Hematopoietic multipotent progenitor cell treated with erythropoietin and hydrocortisone succinate and interleukin-3 and kit ligand, for 6 days (in vitro differentiated cells): ENCODE results near the gene PDE4D.

Experiments
- DNase-seq: peaks from one replicate; pipeline ENCODE4 v3.0.0-alpha.2; 2015

Gene PDE4D

DNA sequence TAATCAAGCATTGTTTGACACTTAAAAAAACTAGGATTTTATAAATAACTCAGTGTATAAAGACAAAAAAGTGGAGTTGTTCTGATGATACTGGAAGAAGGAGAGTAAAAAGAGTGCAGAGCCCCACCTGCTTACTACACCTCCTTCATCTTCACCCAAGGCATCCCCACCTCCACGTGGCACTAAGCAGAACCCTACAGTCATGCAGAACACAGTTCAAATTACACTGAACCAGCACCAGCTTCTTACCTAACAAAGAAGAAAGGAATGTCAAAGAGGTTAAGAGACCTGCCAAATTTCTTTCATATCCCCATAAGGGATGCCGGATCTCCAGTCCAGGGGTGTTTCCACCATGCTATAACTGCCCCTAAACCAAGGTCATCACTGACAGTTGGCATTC is 55.5 kb downstream of the PDE4D start:
- DNase-seq: no peak

DNA sequence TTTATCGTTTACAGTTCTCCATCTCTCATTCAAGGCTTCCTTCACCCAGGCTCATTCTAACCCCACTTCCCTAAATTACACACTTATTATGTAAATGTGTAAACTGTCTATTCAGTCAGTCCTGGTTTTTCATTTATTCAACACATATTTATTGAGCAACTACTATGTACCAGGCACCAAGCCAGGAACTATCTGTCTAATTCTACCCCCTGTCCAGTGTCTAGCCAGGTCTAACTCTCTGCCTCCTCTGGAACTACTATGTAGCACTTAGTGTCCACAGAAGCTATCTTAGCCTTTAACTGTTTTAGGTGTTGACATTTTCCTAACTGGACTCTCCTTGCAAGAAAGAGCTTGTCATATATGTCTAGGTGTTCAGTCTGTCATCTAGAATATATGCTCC is 56.5 kb downstream of the PDE4D start:
- DNase-seq: no peak

- DNase-seq: no peak
Measured at GRCh38 chr5:59835800-59836199, 57.7 kb downstream of the PDE4D start.

GRCh38 chr5:59833448-59833847 is 60.1 kb downstream of the PDE4D start:
- DNase-seq: no peak

GRCh38 chr5:59832577-59833301 is 60.8 kb downstream of the PDE4D start:
- DNase-seq: no peak

DNA sequence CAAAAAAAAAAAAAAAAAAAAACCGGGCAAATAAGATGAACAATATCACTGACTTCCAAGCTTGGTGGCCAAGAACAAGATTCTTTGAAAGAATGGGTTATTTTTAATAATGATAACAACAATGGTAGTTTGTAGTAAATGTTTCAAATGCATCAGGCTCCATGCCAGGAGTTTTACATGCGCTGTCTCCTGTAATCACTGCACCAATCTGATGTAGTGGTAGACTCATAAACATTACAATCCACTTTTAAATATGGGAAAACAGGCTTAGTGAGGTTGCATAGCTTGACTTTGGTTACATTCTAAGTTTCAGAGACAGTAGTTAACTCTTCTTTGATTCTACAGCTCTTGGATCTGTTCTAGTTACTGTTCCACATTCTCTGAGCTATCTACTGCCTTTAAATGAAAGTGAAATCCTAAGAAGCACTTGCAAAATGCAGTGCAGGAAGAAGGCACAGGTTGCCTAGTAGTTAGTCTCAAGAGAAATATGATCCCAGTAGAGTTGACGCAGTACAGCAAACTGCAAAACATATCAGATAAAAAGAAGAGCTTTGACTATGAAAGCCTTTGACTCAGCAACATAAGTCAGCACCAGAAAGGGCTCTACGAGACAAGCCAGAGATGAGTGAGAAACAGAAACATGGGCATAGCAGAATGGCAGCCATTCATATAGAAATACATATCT is 62.1 kb downstream of the PDE4D start:
- DNase-seq: no peak

DNA sequence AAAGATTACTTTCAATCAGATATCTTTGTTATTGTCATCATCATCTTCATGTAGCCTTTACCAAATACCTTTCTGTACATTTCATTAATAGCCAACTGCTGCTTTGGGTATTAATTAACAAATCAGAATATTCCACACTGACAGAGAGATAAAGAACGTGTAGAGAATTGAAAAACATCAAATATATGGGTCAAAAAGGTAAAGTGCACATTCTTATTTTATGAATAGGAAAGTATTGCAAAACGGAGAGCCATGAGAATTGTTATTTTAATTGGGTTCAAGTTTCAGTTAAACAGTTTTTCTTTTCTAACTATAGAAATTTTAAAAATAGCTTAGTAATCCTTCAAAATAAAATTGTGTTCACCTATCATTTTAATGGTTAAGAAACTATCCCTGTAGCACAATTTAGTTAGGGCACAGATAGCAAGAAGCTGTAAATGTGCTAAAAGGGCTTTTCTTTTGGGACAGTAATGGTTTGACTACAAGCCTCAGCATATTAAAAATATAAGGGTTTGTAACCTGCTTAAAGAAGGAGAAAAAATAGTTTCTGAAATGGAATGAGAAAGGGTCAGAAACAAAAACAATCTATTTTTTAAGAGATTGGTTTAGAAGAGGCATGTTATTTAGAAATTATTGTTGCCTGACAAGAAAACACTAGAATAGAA is 62.9 kb downstream of the PDE4D start:
- no peak for DNase-seq

DNA sequence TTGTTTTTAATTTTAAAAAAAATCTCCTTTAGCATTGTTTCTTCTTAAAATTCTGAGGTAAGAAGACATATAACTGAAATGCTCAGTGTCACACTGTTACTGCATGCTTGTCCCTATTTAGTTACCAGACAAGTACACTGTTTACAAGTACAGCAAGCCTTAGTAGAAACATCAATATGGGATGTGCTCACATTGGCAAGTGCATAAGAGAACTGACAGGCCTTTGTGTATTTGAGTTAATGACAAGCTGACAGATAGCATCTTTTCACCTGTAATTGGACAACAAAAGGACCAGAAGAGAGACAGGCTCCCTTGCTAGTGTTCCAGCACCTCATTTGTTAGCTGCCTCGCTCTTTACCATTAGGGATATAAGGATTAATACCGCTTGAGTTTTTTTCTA is 63.6 kb downstream of the PDE4D start:
- no peak for DNase-seq

DNA sequence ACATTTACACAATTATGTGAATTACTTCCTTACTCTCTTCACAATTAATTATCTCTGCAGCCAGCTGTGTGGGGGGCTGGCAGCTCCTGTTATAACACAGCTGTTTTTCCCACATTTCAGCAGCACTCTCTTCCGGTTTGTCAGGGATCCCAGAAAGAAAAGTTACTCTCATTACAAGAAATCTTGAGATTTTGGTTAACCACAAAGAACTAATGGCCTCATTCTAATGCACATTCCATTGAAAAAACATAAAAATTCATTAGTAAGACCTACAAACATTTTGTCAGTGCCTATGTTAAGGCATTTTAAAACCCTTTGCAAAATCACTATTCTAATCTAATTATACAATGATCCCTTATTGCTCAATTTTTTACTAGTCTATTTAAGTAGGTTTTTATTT is 64.1 kb downstream of the PDE4D start:
- DNase-seq: no peak

DNA sequence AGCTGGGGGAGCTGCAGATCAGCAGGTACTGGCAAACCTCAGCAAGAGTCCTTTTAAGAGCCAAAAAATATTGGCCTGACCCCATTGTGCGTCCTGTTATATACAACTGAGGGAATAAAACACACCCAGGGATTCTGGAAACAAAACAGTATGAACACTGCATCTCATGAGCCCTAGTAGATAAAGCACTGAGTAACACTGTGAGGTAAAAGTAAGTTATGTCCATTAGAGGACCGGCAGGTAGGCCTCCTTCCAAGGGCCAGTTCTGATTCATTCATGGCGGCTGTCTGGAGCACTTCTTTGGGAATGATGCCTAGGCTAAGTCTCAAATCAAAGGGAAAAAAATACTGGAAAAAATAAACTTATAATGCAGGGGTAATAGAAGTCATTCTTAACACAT is 64.9 kb downstream of the PDE4D start:
- no peak for DNase-seq

DNA sequence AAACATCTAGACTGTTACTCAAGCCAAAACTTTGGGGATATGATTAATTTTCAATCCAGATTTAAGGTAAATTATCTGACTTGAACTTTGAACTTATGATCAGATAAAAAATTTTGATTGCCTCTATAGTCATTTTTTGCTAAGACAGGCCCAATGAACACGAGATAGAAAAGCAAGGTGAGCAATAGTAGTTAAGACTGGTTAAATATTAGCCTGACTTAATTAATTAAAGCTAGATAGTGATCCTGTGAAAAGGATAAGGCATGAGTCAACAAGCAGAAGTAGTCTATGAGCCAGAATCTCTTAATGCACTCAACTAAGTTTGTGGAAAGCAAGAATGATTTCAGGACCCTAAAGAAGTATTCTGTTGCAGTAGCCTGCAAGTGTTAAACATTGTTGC is 66.5 kb downstream of the PDE4D start:
- DNase-seq: no peak

GRCh38 chr5:59823420-59823819 is 70.1 kb downstream of the PDE4D start:
- no peak for DNase-seq

DNA sequence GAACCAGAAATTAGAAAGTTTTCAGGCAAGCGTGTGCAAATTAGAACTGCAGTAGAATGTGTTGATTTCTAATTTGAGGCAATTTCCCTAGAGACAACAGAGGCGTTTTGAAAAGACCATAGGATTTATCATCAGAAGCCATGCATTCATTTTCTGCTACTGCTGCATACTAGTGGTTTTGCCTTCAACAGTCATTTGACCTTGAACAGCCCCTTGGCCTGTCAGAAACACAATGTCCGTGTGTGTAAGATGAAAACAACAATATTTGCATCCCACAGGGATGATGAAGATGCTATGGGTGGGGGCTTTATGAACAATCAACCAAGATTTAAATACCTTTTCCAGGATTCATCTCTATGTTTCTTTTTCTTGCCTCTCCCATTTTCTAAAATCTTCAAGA is 73.7 kb downstream of the PDE4D start:
- DNase-seq: no peak

GRCh38 chr5:59817536-59817935 is 76.0 kb downstream of the PDE4D start:
- no peak for DNase-seq

DNA sequence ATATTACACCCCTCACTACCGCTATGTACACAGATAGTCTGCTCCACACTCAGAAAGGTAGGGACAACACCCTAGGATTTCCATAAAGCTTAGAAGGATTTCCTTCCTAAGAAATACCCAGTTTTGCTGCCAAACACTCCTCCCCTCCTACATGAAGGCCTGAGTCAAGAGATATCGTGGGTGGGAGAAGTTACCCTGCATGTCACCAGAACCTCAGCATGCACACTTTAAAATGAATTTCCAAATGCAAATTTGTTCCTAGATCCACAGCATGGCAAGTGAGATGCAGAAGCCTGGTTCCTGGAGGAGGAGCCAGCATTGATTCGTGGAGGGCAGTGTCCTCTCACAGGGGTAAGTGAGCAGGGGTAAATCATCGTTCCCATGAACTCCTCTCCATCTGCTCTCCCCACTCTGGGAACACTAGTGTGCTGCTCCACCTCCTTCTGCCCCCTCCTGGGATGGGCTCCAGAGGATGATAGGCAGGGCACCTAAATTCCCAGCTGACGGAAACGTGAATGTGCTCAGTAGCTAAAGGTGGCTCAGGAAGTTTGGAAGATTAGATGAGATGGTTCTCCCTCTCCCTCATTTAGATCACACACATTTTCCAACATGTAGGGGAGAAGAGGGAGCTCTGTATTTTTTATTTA is 76.7 kb downstream of the PDE4D start:
- DNase-seq: no peak

- DNase-seq: no peak
Measured at GRCh38 chr5:59814537-59814872, 79.0 kb downstream of the PDE4D start.

DNA sequence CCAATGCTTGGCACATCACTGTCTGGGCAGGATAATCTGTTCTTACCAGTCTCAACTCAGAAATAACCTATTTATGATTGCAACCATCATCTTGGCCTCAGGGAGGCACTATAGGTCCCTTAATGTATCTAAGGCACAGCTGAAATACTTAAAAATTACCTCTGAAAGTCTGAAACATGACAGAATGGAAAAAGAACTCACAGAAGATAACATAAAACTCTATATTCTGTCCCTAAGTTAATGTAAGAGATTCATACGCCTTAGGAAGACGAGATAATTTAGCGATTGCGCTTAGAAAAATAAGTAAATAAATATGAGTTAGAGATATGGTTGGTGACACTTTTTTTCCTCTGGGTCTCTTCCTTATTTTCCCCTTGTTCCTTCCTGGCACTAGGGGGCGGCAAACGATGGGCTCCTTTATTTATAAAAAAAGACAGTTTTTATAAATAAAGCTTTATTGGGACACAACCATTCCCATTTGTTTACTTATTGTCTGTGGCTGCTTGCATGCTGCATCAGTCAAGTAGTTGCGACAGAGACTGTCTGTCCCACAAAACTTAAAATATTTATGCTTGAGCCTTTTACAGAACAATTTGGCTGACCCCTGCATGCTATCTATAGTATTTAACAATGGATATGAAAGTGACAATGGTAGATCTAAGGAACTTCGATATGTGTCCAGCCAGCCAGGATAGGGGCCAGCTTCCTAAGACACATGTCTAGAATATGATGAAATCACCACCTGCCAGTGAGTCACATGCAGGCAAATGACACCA is 79.6 kb downstream of the PDE4D start:
- peak; percentile 85 for DNase-seq

DNA sequence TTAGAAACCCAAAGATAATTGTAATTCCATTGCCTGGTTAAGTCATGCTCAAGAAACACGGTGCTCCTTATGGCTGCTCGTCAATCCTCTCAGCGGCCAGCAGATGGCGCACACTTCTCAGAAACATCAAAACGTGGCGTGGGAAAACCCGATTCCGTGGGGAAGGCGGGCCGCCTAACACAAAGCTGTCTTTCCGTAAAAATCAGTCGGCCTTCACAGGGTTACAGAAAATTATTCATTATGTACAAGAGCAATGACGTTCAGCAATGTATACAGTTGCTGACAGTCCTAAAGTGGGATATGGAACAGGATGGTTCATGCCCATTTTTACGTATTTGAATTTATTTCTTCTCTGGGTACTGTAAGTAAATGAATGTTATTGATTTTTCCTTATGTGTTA is 83.5 kb downstream of the PDE4D start:
- peak; percentile 79 for DNase-seq

GRCh38 chr5:59807806-59808205 is 85.7 kb downstream of the PDE4D start:
- DNase-seq: no peak

GRCh38 chr5:59800347-59800893 is 93.1 kb downstream of the PDE4D start:
- no peak for DNase-seq

- peak; percentile 76 for DNase-seq
Measured at GRCh38 chr5:59799668-59800346, 93.7 kb downstream of the PDE4D start.
